H1 (cell line): ENCODE data around the gene INPP5B.
A peak's percentile ranks its signal among the peaks of the same experiment; 100 is the strongest.

Experiments
- ATF3 ChIP-seq: IDR thresholded peaks from 2 replicates; pipeline ENCODE4 v1.6.1; 2011; ENCODE audit warnings: low read depth, mild to moderate bottlenecking, low read length; ENCODE audit not compliant: insufficient read depth
- CBX5 ChIP-seq: fragments of 300-800, 300-1000 bp; sonication (generic); IDR thresholded peaks from 2 replicates; pipeline ENCODE4 v1.7.1; 2016; ENCODE audit warnings: antibody characterized with exemption, low read length, low read depth
- EZH2 ChIP-seq: fragments of 200-600 bp; sonication (generic); IDR thresholded peaks from 2 replicates; pipeline ENCODE4 v1.7.1; 2012; ENCODE audit warnings: low read depth, mild to moderate bottlenecking, moderate library complexity, low read length, inconsistent platforms; ENCODE audit not compliant: severe bottlenecking
- HDAC6 ChIP-seq: IDR thresholded peaks from one replicate; pipeline ENCODE4 v1.7.1; 2012; ENCODE audit warnings: low read depth, mild to moderate bottlenecking, inconsistent platforms, low read length, moderate library complexity
- NRF1 ChIP-seq: IDR thresholded peaks from 2 replicates; pipeline ENCODE4 v1.6.1; 2011; ENCODE audit warnings: mild to moderate bottlenecking, low read depth, low read length, improper control_type of control experiment
- PHF8 ChIP-seq: fragments of 200-600 bp; sonication (generic); conservative IDR thresholded peaks from 2 replicates; pipeline ENCODE4 v1.7.1; 2012; ENCODE audit warnings: low read depth, mild to moderate bottlenecking, inconsistent platforms, low read length, moderate library complexity
- POLR2A ChIP-seq, 2 experiments: IDR thresholded peaks; 1 replicate in 1 of 2; 2 replicates in 1 of 2; pipeline ENCODE4 v1.6.1; 2011; ENCODE audit warnings: low read depth in 2 of 2, low read length in 2 of 2, mild to moderate bottlenecking in 2 of 2; ENCODE audit errors: control extremely low read depth in 1 of 2
- POLR2AphosphoS5 ChIP-seq: IDR thresholded peaks from 2 replicates; pipeline ENCODE4 v1.6.1; 2011; ENCODE audit warnings: low read depth, low read length
- SP1 ChIP-seq: IDR thresholded peaks from 2 replicates; pipeline ENCODE4 v1.6.1; 2011; ENCODE audit warnings: low read depth, low read length
- TCF12 ChIP-seq: IDR thresholded peaks from 2 replicates; pipeline ENCODE4 v1.6.1; 2011; ENCODE audit warnings: low read depth, mild to moderate bottlenecking, low read length
- ZNF274 ChIP-seq: IDR thresholded peaks from 2 replicates; pipeline ENCODE4 v1.7.0; 2012; ENCODE audit warnings: low read length, borderline replicate concordance; ENCODE audit errors: extremely low read depth
- TF ChIP-seq, protein P1 (sequence below), 3 experiments: IDR thresholded peaks; 1 replicate in 2 of 3; 2 replicates in 1 of 3; pipeline versions ENCODE4 v1.5.1 to v1.6.1; 2011; ENCODE audit warnings: low read length in 3 of 3, mild to moderate bottlenecking in 3 of 3, inconsistent platforms in 2 of 3, low read depth in 1 of 3, moderate library complexity in 1 of 3; ENCODE audit not compliant: insufficient read depth in 1 of 3; ENCODE audit errors: control extremely low read depth in 1 of 3
- TF ChIP-seq, protein P2 (sequence below): IDR thresholded peaks from 2 replicates; pipeline ENCODE4 v1.6.1; 2011; ENCODE audit warnings: low read length, improper control_type of control experiment
- TF ChIP-seq, protein P3 (sequence below): IDR thresholded peaks from 2 replicates; pipeline ENCODE4 v1.6.1; 2012; ENCODE audit warnings: inconsistent platforms

DNA sequence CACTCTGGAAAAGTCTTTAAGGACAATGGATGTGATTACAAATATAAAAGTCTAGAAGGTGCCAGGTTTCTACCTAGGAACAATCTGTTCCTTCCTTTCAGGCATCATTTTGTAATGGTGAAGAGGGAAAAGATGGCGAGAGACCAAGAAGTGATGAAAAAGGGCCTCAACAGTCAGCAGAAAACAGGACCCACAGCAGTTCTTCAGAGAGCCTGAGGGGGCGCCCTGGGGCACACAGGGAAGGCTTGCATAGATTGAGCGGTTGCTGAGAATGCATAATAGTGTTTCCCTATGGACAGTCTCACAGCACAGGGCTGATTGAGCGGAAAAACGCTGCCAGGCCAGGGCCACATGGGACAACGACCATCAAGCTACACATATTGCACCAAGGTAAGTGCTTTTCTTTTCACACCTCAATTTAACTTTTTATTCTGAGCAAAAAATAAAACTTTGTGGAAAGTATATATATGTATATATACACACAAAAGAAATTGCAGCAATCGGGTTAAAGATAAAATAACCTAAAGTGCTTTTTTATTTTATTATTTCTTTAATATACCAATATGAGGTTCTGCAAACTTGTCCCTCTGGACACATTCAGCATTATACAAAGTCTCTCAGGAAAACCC is 135.7 kb downstream of the INPP5B start:
- TF ChIP-seq PHF8: no peak
- no peak for TF ChIP-seq POLR2A (IDR thresholded peaks at IDR 0.05; ENCODE audit: control extremely low read depth in 1 of 2, low read depth in 2 of 2, low read length in 2 of 2)
- no peak for TF ChIP-seq ZNF274
- TF ChIP-seq EZH2: no peak
- TF ChIP-seq, protein P1, sequence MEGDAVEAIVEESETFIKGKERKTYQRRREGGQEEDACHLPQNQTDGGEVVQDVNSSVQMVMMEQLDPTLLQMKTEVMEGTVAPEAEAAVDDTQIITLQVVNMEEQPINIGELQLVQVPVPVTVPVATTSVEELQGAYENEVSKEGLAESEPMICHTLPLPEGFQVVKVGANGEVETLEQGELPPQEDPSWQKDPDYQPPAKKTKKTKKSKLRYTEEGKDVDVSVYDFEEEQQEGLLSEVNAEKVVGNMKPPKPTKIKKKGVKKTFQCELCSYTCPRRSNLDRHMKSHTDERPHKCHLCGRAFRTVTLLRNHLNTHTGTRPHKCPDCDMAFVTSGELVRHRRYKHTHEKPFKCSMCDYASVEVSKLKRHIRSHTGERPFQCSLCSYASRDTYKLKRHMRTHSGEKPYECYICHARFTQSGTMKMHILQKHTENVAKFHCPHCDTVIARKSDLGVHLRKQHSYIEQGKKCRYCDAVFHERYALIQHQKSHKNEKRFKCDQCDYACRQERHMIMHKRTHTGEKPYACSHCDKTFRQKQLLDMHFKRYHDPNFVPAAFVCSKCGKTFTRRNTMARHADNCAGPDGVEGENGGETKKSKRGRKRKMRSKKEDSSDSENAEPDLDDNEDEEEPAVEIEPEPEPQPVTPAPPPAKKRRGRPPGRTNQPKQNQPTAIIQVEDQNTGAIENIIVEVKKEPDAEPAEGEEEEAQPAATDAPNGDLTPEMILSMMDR (IDR thresholded peaks at IDR 0.05; ENCODE audit: control extremely low read depth in 1 of 3, insufficient read depth in 1 of 3, low read depth in 1 of 3, low read length in 3 of 3): peak; percentile 71 to 95 (median 79)
- no peak for TF ChIP-seq ATF3
- no peak for TF ChIP-seq TCF12
- no peak for TF ChIP-seq SP1
- TF ChIP-seq, protein P2, sequence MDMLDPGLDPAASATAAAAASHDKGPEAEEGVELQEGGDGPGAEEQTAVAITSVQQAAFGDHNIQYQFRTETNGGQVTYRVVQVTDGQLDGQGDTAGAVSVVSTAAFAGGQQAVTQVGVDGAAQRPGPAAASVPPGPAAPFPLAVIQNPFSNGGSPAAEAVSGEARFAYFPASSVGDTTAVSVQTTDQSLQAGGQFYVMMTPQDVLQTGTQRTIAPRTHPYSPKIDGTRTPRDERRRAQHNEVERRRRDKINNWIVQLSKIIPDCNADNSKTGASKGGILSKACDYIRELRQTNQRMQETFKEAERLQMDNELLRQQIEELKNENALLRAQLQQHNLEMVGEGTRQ: no peak
- TF ChIP-seq, protein P3, sequence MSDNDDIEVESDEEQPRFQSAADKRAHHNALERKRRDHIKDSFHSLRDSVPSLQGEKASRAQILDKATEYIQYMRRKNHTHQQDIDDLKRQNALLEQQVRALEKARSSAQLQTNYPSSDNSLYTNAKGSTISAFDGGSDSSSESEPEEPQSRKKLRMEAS: 0 out of 2 replicates have a peak, but pooled peaks have one; percentile 21
- no peak for TF ChIP-seq NRF1
- TF ChIP-seq CBX5: no peak
- TF ChIP-seq HDAC6: no peak
- no peak for TF ChIP-seq POLR2AphosphoS5
